Measurements from ENCODE around the gene KCNK3. TPM values are rescaled to one million over a fixed set of nuclear protein-coding genes. Genes with fewer than 3 reads are reported as not detected.

The KCNK3 gene
- total RNA-seq, 1 donor from 2014 or later: not detected

DNA sequence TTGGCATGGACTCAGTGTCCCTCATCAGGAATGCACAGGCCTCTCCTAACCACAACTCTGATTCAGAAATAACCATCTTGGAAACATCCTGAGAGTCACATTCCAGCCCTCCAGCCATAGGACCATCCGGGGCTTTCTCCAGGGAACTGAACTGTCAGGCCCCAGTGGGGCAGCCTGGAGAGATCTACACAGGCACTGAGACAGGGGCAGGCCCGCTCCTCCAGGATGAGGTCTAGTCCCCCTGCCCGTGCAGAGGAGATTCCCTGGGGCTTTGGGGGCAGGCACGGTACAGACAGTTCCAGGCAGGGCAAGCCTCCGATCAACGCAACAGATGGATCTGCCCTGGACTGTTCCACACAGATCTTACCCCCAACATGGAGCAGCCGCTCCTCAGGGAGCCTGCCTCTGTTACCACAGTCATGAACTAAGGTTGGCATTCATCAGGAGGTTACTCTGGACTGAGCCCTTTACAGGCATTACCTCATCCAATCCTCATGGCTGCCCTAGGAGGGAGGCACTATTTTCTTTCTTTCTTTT lies 12.0 kb downstream of the KCNK3 start:
- Mint-ChIP-seq H3K4me3 (no peak overlapping the region), H3K36me3 (ENCODE audit: low read depth) (no peaks in the 10 kb centered on the region), H3K27me3 (ENCODE audit: insufficient read depth) (peaks cover 5% of the 10 kb centered on the region), H3K27ac (no peak overlapping the region), H3K4me1 (ENCODE audit: low read depth) (no peaks in the 10 kb centered on the region), H3K9me3 (no peaks in the 10 kb centered on the region)
- DNase-seq (ENCODE audit: low spot score): no peak
- intact Hi-C loops (cut with micrococcal nuclease): no loop called here

DNA sequence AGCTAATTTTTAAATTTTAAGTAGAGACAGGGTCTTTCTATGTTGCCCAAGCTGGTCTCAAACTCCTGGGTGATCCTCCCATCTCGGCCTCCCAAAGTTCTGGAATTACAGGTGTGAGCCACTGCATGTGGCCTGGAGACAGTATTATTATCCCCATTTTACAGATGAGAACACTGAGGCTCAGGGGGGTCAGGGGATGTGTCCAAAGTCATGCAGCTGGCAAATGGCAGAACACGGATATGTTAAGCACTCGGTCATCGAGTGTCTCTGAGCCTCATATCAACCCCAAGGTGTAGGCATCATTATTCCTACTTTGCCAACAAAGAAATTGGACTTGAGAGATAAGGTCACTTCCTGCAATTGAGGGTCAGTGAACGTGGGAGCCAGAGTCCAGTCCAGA lies 12.6 kb downstream of the KCNK3 start:
- no peaks in the 10 kb centered on the region for H3K9me3 Mint-ChIP-seq
- no peak overlapping the region for H3K4me3 Mint-ChIP-seq
- H3K27ac Mint-ChIP-seq: no peak overlapping the region
- peaks cover 5% of the 10 kb centered on the region for H3K27me3 Mint-ChIP-seq (ENCODE audit: insufficient read depth)
- intact Hi-C loops (cut with micrococcal nuclease): no loop called here
- no peaks in the 10 kb centered on the region for H3K4me1 Mint-ChIP-seq (ENCODE audit: low read depth)
- no peaks in the 10 kb centered on the region for H3K36me3 Mint-ChIP-seq (ENCODE audit: low read depth)
- no peak for DNase-seq (ENCODE audit: low spot score)

DNA sequence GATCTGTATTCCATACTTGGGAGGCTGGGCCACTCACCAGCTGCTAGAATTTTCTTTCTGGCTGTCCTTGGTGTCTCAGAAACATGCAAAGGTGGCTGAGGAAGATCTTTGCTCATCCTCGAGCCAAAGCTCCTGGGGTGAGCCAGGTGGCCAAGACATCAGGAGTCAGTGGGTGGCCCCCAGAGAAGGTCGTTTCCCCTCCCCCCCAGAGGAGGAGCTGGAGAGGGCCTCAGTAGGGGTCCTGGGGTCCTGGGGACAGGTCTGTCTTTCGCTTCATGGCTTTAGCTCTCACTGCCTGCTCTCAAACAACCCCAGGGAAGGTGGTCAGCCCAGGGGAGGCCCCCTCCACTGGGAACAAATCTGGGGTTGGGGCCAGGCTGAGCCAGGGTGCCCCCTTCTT lies 13.6 kb downstream of the KCNK3 start:
- H3K36me3 Mint-ChIP-seq (ENCODE audit: low read depth): no peaks in the 10 kb centered on the region
- intact Hi-C loops (cut with micrococcal nuclease): no loop called here
- no peaks in the 10 kb centered on the region for H3K9me3 Mint-ChIP-seq
- no peak overlapping the region for H3K27ac Mint-ChIP-seq
- no peaks in the 10 kb centered on the region for H3K4me1 Mint-ChIP-seq (ENCODE audit: low read depth)
- H3K27me3 Mint-ChIP-seq (ENCODE audit: insufficient read depth): peaks cover 3% of the 10 kb centered on the region
- no peak overlapping the region for H3K4me3 Mint-ChIP-seq
- DNase-seq (ENCODE audit: low spot score): no peak

DNA sequence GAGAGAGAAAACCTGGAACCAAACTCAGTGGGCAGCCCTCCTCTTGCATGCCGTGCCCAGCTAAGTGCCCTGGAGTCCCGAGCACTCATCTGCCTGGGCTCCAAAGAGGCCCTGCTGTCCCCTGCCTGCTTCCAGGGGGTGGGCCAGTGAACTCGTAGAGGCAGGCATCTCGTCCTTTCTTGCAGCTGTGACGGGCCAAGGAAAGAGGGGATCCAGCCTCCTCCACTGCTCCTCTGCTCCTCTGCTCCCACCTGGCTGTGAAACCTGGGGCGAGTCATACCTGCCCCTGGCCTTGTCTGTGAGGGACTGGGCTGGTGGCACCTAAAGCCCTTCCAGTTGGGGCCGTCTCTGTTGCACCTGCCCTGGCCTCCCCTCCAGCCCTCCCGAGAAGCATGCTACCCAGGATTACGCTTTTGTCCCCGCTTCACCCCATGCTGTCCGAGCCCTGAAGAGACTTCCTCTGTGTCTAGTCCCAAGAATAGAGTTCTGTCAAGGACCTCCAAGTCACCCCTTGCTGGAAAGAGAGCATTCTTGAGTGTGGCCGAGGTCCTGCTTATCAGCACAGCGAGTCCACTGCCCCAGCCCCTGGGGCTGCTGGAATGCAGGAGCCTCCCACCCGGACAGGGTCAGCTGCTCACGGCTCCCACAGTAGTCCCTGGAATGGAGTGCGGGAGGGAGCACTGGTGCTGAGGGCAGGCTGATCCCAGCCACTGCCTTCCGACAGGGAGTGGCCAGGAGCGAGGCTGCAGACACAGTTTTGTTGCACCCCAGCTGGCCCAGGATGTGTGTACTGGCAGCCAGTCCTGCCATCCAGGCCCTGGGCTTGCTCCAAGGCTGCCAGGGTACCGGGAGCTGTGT lies 14.3 kb downstream of the KCNK3 start:
- H3K9me3 Mint-ChIP-seq: no peaks in the 10 kb centered on the region
- no peak overlapping the region for H3K4me3 Mint-ChIP-seq
- intact Hi-C loops (cut with micrococcal nuclease): no loop called here
- H3K27me3 Mint-ChIP-seq (ENCODE audit: insufficient read depth): peaks cover 3% of the 10 kb centered on the region
- H3K36me3 Mint-ChIP-seq (ENCODE audit: low read depth): no peaks in the 10 kb centered on the region
- DNase-seq (ENCODE audit: low spot score): no peak
- H3K27ac Mint-ChIP-seq: no peak overlapping the region
- no peaks in the 10 kb centered on the region for H3K4me1 Mint-ChIP-seq (ENCODE audit: low read depth)

DNA sequence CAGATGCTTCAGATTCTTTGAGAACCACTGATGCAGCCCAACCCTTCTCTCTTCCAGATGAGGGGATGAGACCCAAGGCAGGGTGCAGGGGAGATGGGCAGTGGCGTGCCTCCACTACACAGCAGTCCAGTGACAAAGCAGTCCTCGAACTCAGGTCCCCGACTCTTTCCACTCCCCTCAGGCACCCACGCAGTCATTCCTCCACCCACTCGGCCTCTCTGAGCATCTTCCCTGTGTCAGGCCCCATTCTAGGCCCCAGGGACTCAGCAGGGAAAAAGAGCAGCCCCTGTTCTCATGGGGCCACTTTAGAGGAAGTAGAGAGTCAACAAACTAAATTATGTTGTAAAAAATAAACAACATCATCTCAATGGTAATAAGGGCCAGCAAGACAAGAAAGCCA lies 15.2 kb downstream of the KCNK3 start:
- Mint-ChIP-seq H3K4me1 (ENCODE audit: low read depth) (no peaks in the 10 kb centered on the region), H3K36me3 (ENCODE audit: low read depth) (no peaks in the 10 kb centered on the region), H3K4me3 (no peak overlapping the region), H3K27ac (no peak overlapping the region), H3K9me3 (no peaks in the 10 kb centered on the region), H3K27me3 (ENCODE audit: insufficient read depth) (peaks cover 3% of the 10 kb centered on the region)
- intact Hi-C loops (cut with micrococcal nuclease): no loop called here
- DNase-seq (ENCODE audit: low spot score): no peak

DNA sequence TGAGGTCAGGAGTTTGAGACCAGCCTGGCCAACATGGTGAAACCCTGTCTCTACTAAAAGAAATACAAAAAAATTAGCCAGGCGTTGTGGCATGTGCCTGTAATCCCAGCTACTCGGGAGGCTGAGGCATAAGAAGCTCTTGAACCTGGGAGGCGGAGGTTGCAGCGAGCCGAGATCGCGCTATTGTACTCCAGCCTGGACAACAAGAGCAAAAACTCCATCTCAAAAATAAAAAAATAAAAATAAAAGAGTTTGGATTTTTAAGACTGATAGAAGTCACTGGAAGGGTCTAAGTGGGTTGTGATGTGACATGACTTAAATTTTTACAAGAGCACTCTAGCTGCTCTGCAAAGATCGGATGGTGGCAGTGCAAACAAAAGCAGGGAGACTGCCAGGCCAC lies 15.9 kb downstream of the KCNK3 start:
- Mint-ChIP-seq H3K4me3 (no peak overlapping the region), H3K9me3 (no peaks in the 10 kb centered on the region), H3K4me1 (ENCODE audit: low read depth) (no peaks in the 10 kb centered on the region), H3K27ac (no peak overlapping the region), H3K27me3 (ENCODE audit: insufficient read depth) (peaks cover 3% of the 10 kb centered on the region), H3K36me3 (ENCODE audit: low read depth) (no peaks in the 10 kb centered on the region)
- intact Hi-C loops (cut with micrococcal nuclease): no loop called here
- DNase-seq (ENCODE audit: low spot score): no peak

DNA sequence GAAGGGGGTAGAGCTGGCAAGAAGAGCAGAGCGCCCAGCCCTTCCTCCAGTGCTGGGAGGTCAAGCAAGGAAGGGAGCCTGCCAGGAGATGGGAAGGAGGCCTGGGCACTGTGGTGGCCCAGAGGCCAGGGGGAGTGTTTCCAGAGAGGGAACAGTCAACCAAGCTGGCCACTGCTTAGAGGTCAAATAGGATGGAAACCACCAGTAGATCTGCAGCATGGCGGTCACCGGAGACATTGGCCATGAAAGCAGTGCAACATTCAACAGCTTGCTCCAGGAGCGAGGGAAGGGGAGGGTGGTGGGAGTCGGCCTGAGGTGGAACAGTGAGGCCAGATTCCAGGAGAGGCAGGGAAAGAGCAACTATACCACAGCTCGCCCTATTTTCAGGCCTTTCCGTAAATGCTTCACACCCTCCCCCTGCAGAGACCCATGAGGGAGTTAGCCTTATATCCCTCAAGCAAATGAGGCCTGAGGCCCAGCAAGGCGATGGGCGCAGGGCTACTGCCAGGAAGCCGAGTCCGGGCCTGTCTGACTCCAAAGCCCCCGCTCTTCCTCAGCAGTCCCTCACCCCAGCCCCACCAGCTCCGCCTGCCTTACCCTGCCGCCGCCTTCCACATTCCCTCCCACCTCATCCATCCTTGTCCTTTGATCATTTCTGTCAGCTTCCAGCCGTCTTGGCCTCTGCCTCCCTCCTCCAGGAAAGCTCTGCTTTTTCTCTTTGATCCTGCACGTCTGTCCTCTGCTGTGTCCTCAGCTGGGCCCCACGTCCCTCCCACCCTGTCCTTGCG lies 17.0 kb downstream of the KCNK3 start:
- intact Hi-C loops (cut with micrococcal nuclease): no loop called here
- Mint-ChIP-seq H3K9me3 (no peaks in the 10 kb centered on the region), H3K4me1 (ENCODE audit: low read depth) (no peaks in the 10 kb centered on the region), H3K27me3 (ENCODE audit: insufficient read depth) (peaks cover 3% of the 10 kb centered on the region), H3K27ac (no peak overlapping the region), H3K4me3 (no peak overlapping the region), H3K36me3 (ENCODE audit: low read depth) (no peaks in the 10 kb centered on the region)
- no peak for DNase-seq (ENCODE audit: low spot score)

DNA sequence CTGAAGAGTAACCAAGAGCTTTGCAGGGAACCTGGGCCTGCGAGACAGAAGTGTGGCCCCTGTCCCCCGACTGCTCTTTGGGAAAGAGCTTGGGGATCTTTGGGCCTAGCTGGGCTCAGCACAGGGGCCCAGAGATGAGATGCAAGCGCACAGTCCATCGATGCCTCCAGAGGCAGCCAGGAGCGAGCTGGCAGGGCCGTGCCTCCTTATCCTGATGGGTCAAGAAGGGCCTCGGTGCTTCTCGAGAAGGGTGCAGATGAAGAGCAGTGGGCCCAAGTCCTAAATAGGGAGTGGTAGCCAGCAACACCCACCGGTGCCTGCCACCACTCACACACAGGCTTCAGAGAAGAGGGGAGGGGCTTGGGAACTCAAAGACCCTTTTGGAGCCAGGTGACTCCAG lies 17.6 kb downstream of the KCNK3 start:
- Mint-ChIP-seq H3K4me3 (no peak overlapping the region), H3K4me1 (ENCODE audit: low read depth) (no peaks in the 10 kb centered on the region), H3K9me3 (no peaks in the 10 kb centered on the region), H3K27ac (no peak overlapping the region), H3K36me3 (ENCODE audit: low read depth) (no peaks in the 10 kb centered on the region), H3K27me3 (ENCODE audit: insufficient read depth) (peaks cover 3% of the 10 kb centered on the region)
- intact Hi-C loops (cut with micrococcal nuclease): no loop called here
- no peak for DNase-seq (ENCODE audit: low spot score)

DNA sequence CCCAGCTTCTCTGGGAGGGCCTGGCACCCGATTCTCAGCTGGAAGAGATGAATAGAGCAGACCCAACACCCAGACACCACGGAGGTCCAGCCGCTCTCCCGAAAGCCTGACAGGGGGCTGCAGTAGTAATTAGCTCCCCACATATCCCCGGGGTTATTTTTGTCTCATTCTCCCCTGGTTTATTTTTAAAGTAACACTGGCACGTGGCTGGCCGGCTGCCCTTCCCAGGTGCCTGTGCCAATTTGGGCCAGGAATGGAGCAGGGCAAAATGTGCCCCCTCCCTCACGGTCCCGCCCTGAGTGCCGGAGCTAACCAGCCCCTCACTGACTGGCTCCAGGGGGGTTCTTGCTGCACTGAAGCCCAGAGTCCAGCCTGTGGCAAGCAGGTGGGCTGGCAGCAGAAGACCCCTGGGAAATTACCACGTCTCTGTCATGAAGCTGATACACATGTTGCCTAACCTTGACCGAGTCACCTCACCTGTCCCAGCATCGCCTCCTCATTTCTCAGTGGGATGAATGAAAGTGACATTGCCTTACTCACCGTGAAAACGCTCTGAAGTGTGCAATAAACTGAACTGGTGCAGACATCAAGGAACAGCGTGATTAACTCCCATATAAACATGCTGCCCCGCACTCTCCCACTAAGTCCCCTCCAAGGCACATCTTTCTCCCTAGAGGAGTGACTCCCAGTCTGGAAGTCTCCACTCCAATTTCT lies 18.4 kb downstream of the KCNK3 start:
- intact Hi-C loops (cut with micrococcal nuclease): no loop called here
- H3K4me3 Mint-ChIP-seq: no peak overlapping the region
- peaks cover 3% of the 10 kb centered on the region for H3K27me3 Mint-ChIP-seq (ENCODE audit: insufficient read depth)
- H3K9me3 Mint-ChIP-seq: no peaks in the 10 kb centered on the region
- no peak overlapping the region for H3K27ac Mint-ChIP-seq
- no peaks in the 10 kb centered on the region for H3K4me1 Mint-ChIP-seq (ENCODE audit: low read depth)
- H3K36me3 Mint-ChIP-seq (ENCODE audit: low read depth): no peaks in the 10 kb centered on the region
- no peak for DNase-seq (ENCODE audit: low spot score)

DNA sequence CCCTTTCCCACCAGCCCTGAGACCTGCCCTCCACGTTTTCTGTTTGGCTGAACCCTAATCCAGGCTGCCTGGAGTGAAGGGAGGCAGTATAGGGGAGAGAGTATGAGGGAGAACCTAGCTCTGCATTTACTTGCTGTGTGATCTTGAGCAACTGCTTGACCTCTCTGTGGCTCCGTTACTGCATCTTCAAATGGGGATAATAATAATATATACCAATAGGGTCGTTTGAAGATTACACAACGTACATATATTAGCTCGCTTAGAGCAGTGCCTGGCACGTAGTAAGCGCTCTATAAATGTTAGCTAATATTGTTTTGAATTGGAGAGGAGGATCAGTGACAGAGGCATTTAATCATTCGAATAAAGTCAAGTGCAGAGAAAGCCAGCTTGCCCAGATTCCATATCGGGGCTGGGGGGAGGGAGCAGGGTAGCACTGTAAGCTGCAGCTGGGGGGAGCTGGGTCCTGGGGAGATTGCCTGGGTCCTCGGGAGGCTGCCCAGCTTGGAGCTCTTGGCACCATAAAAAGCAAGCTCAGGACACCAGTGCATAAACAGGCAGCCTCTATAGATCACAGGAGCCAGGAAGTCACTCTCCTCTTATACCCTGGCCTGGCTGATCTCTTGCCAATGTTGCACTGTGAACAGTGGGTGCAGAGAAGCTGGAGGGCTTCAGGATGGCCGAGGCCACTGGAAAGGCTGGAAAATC lies 19.1 kb downstream of the KCNK3 start:
- intact Hi-C loops (cut with micrococcal nuclease): no loop called here
- Mint-ChIP-seq H3K4me3 (no peak overlapping the region), H3K4me1 (ENCODE audit: low read depth) (no peaks in the 10 kb centered on the region), H3K9me3 (no peaks in the 10 kb centered on the region), H3K27ac (no peak overlapping the region), H3K36me3 (ENCODE audit: low read depth) (no peaks in the 10 kb centered on the region), H3K27me3 (ENCODE audit: insufficient read depth) (peaks cover 3% of the 10 kb centered on the region)
- no peak for DNase-seq (ENCODE audit: low spot score)

DNA sequence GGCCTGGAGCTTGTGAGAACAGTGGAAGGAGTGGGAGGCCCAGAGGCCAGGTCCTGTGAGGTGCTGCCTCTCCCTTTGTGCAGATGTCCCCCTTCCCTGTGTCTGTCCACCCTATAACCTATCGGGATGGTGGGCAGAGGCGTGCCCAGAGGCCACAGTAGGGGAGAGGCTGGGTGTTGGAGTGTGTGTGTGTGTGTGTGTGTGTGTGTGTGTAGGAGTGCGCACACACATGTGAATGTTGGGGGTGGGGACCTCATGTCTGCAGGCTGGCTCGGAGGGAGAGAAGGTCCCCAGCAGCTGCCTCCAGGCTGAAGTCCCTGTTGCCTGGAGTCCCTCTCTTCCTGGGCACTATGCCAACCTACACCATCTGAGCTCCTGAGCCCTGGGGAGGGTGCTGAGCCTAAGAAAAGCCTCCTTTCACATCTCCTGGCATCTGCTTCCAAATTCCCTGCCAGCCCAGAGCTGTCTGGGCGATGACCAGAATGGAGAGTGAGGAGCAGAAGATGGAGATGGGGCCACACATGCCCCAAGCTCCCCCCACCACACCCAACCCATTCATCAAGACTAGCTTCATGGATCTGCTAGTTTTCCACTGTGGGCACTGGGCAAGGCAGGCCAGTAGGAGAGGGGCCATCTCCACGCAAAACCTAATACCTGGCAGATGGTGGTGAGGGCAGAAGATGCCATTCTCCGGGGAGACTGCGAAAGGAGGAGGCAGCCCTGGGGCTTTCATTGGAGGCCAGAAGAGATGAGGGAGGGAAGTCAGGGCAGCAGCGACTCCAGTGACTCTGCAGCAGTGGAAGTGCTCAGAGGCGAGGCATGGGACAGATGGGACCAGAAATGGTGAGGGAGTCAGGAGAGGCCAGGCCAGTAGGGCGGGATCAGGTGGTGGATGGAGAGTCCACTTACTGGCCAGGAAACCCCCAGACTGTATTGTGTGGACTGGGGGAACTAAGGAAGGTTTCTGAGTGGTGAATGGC lies 20.3 kb downstream of the KCNK3 start:
- no peak for DNase-seq (ENCODE audit: low spot score)
- no peak overlapping the region for H3K4me3 Mint-ChIP-seq
- H3K27ac Mint-ChIP-seq: no peak overlapping the region
- intact Hi-C loops (cut with micrococcal nuclease): no loop called here
- H3K4me1 Mint-ChIP-seq (ENCODE audit: low read depth): no peaks in the 10 kb centered on the region
- no peaks in the 10 kb centered on the region for H3K36me3 Mint-ChIP-seq (ENCODE audit: low read depth)
- H3K27me3 Mint-ChIP-seq (ENCODE audit: insufficient read depth): peaks cover 3% of the 10 kb centered on the region
- H3K9me3 Mint-ChIP-seq: no peaks in the 10 kb centered on the region

Measured in activated T-helper 1 cell treated with anti-CD3 and anti-CD28 coated beads, Interleukin-12 subunit alpha, Interleukin-12 subunit beta, Interleukin-2, Interleukin-4 antibody, amounts not matched to agents 30 ng/mL and 10 ng/mL and 1 ng/mL, durations not matched to agents 14 hours and 24 hours and 36 hours (primary cell).